NCI-H146 (cell line): ENCODE results near the gene KLHL5.

ENCODE experiments used
- DNase-seq: peaks from one replicate; lab custom pipeline; 2025; lab: John Stamatoyannopoulos, UW

The KLHL5 gene

GRCh38 chr4:39043861-39044363 lies 18.1 kb upstream of the KLHL5 start:
- no peak for DNase-seq

GRCh38 chr4:39044364-39044955 lies 17.6 kb upstream of the KLHL5 start:
- peak; percentile 42 for DNase-seq

GRCh38 chr4:39044956-39045826 lies 16.8 kb upstream of the KLHL5 start:
- no peak for DNase-seq

DNA sequence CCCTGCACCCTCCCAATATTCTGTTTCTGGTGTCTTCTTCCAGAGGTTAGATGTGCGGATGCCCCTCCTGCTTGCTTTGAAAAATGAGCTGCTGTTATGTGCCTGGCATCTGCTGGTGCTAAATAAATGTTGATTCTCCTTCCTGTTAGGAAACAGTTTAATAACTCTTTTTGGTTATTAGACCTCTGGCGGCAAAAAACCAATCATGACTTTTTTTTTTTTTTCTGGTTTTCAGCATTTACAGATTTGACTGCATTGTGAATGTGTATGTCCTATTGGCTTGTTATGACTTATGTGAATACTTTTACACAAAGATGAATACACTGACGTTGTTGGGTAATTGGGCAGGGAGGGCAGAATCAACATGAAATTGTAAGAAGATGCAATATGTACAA lies 16.2 kb upstream of the KLHL5 start:
- no peak for DNase-seq

DNA sequence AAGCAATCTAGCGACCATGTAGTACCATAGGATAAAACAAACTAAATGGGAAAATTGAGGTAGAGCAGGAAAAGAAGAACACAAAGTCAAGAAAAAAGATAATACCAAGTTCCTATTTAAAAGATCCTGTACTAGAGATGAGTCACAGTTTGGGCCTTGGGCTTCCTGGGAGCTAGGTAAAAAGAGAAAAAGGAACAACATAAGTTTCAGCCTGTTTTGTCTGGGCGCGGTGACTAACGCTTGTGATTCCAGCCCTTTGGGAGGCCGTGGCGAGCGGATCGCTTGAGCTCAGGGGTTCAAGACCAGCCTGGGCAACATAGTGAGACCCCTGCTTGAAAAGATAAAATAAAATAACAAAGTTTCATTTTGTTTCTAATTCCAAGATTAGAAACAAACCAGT lies 15.8 kb upstream of the KLHL5 start:
- no peak for DNase-seq

DNA sequence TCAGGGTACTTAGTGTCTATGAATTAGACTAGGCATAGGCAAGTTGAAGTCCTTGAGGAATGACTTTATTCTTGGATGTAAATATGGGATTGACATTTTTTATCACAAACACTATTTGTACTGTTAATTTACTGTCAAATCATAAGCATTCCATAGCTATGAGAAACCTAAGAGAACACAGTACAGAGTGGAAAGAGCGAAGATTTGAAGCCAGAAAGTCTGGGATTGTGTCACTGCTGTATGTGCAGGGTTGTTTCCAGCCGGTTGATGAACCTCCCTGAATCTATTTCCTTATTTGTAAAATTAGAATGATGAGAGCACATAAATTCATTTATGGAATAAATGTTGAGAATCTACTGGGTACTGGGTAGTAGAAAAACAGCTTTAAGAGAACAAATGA lies 14.4 kb upstream of the KLHL5 start:
- no peak for DNase-seq

DNA sequence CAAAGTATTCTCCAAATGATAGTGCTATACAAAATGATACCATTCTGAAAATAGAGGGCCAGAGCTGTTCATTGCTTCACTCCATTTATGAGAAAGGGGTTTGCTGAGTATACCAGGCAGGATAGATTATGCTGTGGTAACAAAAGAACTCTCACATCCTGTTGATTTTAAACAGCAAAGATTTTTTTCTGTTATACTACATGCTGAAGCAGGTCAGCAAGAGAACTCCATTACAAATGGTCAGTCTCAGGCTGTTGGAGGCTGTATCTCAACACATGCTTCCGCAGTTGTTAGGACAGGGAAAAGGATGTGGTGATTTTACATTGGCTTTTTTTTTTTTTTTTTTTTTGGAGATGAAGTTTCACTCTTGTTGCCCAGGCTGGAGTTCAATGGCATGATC lies 13.7 kb upstream of the KLHL5 start:
- no peak for DNase-seq

- no peak for DNase-seq
Measured at GRCh38 chr4:39050590-39050989, 11.4 kb upstream of the KLHL5 start.

- DNase-seq: no peak
Measured at GRCh38 chr4:39051492-39051891, 10.5 kb upstream of the KLHL5 start.

GRCh38 chr4:39053983-39054382 lies 8.0 kb upstream of the KLHL5 start:
- no peak for DNase-seq

- DNase-seq: no peak
Measured at GRCh38 chr4:39054497-39054896, 7.5 kb upstream of the KLHL5 start.

GRCh38 chr4:39056023-39056422 lies 6.0 kb upstream of the KLHL5 start:
- DNase-seq: no peak

DNA sequence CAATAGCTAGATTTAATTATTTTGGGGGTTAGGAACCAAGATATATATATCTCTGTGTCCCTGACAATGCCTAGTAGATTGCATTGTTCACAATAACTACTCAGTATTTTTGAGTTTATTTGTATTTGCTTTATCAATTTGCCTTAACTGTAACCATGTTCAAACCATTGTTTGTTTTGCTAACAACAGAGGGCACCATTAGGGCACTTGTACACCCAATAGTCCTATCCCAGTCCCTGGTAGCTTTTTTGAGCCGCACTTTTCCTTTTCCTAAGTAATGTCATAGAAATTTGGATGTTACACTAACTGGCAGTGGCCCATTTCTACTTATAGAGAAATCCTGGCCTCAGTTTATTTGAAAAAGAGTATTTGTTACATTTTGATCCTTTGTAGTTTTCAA lies 575 bp upstream of the KLHL5 start:
- no peak for DNase-seq

DNA sequence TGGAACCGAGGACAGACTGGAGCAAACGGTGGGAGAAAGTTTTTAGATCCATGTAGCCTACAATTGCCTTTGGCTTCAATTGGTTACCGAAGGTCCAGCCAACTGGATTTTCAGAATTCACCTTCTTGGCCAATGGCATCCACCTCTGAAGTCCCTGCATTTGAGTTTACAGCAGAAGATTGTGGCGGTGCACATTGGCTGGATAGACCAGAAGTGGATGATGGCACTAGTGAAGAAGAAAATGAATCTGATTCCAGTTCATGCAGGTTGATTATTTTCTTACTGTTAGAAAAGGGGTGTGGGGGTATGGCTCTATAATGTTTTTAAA lies 702 bp downstream of the KLHL5 start:
- no peak for DNase-seq

- no peak for DNase-seq
Measured at GRCh38 chr4:39063430-39063829, 1.4 kb downstream of the KLHL5 start.

DNA sequence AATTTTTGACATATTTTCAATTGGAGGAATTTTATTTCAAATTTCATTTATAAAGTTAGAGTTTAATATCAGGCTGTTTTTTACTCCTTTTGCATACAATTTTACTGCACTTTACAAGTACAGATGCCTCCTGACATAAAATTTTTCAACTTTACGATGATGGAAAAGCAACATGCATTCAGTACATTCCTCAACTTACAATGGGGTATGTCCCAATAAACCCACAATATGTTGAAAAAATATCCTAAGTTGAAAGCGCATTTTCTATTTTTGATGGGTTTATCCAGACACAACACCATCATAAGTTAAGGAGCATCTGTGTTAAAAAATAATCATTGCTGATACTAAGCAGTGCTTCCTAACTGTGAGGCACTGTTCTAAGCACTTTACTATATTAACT lies 4.3 kb downstream of the KLHL5 start:
- no peak for DNase-seq

DNA sequence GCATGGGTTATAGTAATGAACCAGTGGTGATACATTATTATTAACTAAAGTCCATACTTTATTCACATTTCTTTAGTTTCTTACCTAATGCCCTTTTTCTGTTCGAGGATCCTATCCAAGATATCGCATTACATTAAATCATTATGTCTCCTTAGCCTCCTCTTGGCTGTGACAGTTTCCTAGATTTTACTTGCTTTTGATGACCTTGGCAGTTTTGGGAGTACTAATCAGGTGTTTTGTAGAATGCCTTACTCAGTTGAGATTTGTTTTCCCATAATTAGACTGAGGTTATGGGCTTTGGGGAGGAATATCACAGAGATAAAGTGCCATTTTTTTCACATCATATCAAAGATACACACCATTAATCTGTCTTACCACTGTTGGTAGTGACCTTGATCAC lies 5.0 kb downstream of the KLHL5 start:
- DNase-seq: no peak

- DNase-seq: no peak
Measured at GRCh38 chr4:39067451-39067850, 5.4 kb downstream of the KLHL5 start.

DNA sequence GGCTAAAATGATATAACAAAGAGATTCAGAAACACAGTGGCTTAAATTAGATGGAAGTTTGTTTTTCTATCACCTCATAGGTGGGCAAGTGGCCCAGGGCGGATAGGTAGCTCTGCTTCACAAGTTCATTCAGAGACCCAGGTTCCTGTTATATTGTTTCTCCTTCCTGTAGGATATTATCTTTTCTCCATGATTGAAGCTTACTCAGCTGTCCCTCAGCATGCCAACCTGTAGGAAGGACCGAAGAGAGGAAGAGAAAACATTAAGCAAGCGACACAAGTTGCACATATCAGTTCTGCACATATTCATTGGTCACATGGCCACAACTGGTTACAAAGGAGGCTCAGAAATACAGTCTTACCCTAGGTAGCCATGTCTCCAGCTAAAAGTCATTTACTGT lies 6.9 kb downstream of the KLHL5 start:
- no peak for DNase-seq

- DNase-seq: no peak
Measured at GRCh38 chr4:39078829-39079228, 16.8 kb downstream of the KLHL5 start.

DNA sequence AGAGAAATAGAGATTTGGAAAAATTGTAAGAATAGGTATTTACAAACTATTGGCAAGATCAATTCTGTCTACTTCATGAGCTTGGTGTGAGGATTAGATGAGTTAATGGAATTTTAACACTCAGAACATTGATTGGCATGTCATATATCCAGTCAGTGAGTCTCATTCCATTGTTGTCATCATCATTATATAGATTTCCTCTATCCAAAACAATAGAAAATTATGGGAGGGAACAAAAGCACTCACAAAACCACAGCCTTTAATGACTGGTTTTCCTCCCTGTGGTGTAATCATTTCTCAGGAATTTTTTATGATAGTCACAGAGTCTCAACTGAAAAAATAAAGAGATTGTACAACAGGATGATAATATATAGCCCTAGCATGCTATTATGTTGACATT lies 21.1 kb downstream of the KLHL5 start:
- DNase-seq: no peak

- DNase-seq: no peak
Measured at GRCh38 chr4:39085891-39086290, 23.9 kb downstream of the KLHL5 start.

DNA sequence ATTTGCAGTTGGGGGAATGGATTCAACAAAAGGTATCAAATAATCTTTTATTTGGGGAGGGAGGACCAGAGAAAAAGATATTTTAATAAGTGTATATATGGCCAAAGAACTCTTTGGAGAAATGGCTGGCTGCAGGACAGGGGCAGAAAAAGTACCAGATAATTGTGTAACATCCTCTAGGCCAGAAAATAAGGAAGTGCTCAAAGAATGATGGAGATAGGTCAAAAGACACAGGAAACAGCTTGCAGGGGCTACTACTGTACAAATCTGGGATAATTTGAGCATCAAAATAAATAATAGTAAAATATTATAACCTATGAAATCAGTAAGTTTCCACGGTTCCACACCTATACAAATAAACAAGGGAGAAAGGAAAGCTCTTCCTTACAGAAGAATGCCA lies 34.8 kb downstream of the KLHL5 start:
- DNase-seq: no peak

- no peak for DNase-seq
Measured at GRCh38 chr4:39097290-39097689, 35.3 kb downstream of the KLHL5 start.
